Frontal cortex (tissue), 4 donors: Measurements from ENCODE around the gene TANC1. TPM values are rescaled to one million over a fixed set of nuclear protein-coding genes. Genes with fewer than 3 reads are reported as not detected.

Experiments used
- DNase-seq, 2 donors: peaks; one replicate each; pipeline ENCODE4 v3.0.0; 2012; ENCODE audit warnings: low spot score in 2 of 2
- FAIRE-seq: peaks from 2 replicates; lab custom pipeline; 2012; peaks lifted over from hg19 to GRCh38; lab: Jason Lieb, UNC
- total RNA-seq: library from RNA; depleted of rRNA; stranded (reverse); fragments of >200 nt; gene quantifications from one replicate; pipeline ENCODE4 v1.2.3, GENCODE V29; 2014
- donor health status: control.
- donor health status: control.
- donor health status: control.

TANC1 gene
- total RNA-seq, 1 donor from 2014 or later, result 4.1 TPM

DNA sequence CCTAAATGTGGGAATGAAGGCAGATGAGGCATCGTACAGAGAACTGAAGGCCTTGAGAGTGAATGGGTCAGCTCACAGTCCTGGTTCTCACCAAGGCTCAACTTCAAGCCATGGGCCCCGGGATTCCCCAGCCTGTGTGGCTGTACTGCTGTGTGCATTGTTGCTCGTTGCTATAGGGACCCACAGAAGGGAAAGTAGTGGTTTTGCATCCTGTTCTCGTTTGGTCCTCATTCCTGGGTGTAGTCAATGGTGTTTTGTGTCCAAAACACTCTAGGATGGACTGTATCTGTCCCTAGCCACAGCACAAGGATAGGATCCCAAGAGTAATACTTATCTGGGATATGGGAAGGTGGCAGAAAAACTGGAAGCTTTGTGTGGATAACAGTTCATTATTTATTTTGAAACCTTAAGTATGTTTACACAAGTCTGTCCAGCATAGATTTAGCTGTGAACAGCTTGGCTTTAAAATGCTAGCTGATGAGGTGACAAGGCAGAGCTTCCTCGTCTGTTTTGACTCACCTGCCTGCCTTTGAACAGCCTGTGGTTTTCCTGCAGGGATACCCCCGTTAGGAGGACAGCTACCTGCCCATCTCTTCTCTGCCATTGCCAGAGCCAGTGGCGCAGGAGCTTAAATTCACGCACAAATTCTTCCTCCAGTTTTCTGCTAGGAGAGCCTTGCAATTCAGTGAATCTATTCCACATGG, 233.1 kb downstream of the TANC1 start:
- no peak for FAIRE-seq
- no peak for DNase-seq

DNA sequence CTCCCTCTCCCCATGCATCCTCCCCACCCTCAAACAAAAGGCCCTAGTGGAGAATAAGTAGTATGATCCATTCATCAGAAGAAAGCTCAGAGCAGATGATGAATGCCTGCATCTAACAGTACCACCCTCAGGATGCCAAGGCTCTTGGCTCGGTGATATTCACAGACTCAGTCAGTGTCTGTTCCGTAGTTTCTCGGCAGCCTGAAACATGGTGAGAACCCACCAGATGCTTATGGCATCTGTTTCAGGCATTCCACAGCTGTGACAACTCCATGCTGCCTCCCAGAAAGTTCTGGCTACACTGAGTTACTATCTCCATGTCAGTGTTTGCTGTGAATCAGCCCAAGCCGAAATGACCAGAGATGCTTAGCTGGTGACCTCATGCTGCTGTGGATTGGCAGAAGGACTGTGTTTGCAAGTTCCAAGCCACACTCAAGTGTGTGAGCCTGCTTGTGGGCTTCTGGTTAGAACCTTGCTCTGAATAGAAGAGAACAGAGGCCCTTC, 234.2 kb downstream of the TANC1 start:
- DNase-seq, result peak; percentile 33 to 37
- no peak for FAIRE-seq

DNA sequence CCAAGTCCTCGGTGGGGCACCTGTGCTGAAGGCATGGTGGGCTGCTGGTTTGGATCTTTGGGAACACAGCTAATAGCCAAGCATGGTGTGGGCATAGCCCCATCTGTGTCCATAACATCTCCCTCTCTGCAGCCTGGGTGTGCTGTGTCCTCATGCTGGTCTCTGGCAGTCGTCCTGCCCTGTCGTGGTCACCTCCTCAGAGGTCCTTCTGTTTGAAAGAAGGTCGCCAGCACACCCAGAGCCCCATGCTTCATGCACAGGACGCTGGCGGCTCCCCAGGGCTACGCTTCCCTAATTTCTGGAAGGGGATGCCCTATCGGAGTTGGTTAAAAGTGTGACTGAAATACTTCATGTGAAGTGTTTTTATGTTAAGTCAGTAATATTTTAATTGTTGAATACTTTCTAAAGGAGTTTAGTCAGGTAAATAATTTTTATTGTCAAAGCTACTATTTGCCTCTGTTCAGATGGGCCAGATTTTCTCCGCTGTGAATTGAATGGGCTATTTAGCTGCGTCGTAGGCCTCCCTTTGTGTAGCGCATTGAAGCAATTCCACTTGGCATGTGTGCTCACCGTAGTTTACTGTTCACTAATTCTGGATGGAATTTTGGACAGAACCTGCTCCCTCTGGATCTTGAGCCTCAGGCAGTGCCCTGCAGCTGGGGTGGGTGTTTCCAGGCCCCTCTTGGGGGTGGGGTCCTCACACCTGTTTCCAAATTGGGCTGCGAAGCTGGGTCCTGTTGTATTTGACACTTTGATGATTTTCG, 236.1 kb downstream of the TANC1 start:
- DNase-seq (no peak), FAIRE-seq (no peak)

DNA sequence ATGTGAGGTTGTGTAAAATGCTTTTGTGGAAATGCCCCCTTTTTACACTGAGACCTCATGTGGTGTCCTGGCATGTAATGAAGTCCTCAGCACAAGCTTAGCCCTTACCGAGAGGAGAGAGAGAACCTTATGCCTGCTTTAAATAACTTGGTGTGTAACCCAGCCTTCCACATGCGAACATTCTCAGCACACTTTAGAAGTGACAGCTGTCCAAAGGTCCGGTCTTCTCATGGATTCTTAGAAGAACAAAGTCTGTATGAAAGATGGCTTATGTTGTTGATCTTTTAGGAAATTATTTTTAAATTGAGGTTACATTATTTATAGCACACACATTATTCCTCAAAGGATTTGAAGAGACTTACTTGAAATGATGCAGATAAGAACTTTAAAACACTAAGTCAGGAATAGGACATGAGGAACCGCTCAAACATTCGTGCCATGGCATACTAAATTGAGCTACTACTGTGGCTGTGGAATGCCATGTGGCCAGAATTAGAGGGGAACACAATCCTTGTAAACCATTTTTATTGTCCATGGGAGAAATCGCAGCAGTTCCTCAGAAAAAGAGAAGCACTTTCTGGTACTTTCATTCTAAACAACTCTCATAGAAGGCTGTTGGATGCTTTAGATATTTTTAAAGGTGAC, 238.4 kb downstream of the TANC1 start:
- no peak for DNase-seq
- no peak for FAIRE-seq

- no peak for FAIRE-seq
- DNase-seq, result no peak
These were observed 240.0 kb downstream of the TANC1 start for GRCh38 chr2:159208438-159208837.

- DNase-seq (no peak), FAIRE-seq (no peak)
These were observed 241.2 kb downstream of the TANC1 start for GRCh38 chr2:159209341-159210306.

- DNase-seq, result no peak
These were observed 243.3 kb downstream of the TANC1 start for GRCh38 chr2:159211447-159212396.

DNA sequence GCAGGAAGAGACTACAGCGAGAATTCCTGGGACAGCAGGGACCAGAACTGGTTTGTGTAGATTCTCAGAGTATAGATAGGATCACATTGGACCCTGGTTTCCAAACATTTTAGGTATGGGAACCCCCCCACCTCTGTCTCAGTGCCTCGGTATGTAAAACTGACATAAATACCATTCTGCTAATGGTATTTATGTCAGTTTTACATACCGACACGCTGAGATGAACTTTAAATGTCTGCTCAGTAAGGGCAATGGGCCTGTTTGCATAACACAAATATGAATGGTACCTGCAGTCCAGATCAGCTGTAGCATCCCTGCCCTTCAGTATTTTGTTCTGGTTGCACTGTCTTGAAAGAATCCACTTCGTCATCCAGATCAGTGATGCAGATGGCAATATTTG, 244.9 kb downstream of the TANC1 start:
- no peak for FAIRE-seq
- no peak for DNase-seq

More at GRCh38 chr2:159211447-159212396, 243.3 kb downstream of the TANC1 start:
- no peak for FAIRE-seq

DNA sequence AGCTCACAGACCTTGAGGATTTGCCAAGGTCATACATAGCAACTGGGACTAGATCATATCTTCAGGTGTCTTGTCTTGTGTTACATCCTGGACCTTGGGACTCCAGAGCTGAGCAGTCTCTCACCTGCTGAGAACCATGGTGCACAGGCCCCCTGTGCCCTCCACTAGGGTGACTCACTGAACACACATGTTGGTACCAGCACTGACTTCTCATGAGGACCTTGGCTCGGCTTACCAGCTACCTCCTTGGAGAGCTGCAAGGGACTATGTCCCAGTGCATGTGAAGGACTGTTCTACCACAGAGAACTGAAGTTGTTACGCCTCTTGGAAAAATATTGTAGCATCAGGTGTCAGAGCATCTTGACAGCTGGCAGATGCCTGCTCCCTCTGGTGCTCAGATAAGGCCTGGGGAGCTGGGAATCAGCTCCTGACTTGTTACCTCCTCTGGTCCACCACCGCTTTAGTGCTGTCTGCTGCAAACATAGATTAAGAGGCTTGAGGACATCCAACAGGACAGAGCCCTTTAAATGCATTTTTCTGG, 246.0 kb downstream of the TANC1 start:
- no peak for FAIRE-seq
- DNase-seq, result no peak

- DNase-seq (no peak), FAIRE-seq (no peak)
These were observed 246.7 kb downstream of the TANC1 start for GRCh38 chr2:159215116-159215515.

DNA sequence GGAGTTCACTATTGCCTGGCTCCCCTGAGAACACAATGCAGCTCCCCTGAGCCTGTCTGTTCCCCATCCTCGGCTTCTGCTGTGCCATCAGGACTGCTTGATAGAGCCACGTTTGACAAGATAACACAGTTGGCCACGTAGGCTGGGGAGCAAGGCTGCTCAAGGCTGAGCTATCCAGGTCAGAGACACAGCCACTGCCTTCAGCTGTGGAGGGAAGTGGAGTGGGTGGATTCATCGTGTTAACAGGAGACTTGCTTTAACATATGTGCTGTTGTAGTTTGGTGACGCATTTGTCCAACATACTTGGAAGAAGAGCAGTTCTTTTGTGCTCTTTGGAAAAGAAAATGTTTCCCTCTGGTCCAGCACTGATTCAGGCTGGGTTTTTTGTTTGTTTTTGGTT, 249.2 kb downstream of the TANC1 start:
- FAIRE-seq (no peak), DNase-seq (no peak)

DNA sequence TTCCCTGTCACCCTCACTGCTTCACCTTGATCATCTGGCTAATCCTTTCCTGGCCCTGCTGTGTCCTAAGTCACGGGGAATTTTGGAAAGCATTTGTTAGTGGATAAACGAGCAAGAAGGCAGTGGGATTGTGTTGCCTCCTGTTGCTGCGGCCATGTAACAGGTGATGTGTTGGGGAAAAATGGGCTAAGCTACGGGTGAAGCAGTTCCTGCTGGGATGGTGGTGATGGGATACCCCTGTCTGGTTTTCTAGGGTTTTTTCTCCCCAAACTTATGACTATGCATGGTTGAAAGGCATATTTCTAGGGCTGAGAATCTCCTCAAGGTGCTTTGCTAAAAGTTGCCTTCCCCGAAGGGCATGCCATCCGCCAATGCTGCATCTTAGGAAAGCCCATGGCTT, 249.9 kb downstream of the TANC1 start:
- DNase-seq (no peak), FAIRE-seq (no peak)

- FAIRE-seq, result no peak
- DNase-seq, result no peak
These were observed 251.1 kb downstream of the TANC1 start for GRCh38 chr2:159219394-159219998.

GRCh38 chr2:159224061-159224813, 255.8 kb downstream of the TANC1 start:
- DNase-seq (no peak), FAIRE-seq (no peak)

DNA sequence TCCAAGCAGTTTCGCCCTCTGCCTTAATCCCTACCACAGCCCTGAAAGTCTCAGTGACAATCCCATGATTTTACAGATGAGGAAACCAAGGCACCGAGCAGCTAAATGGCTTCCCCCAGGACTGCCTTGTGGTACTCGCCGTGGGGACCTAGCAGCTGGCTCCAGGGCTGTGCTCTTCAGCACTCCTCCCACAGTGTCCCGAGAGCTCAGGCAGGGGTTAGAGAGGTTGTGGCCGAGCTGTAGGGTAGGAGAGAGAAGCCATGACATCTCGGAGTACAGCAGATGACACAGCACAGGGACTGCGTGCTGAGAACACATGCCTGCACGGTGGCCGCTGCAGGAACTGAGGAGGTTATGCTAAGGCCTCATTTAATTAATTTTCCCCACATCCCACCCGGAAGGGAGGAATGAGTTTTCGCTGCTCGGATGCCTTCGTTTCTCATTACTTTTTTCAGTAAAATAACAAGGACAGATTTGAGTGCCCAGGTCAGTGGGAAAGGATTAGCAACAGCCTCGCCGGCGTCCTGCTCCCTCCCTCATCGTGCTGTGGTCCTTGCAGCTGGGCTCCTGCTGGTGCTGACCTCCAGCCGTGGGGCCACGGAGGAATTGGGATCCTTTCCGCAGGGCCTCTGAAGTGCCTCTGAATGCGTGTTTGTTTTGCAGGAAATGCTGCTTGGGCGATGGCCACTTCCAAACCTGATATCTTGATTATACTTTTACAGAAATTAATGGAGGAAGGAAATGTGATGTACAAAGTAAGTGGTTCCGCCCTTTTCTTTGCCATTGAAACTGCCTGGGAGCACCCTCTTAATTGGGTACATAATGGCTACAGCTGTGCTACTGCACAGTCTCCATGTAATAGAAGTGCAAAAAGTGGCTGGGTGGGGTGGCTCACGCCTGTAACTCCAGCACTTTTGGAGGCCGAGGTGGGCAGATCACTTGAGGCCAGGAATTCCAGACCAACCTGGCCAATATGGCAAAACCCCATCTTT, 256.9 kb downstream of the TANC1 start:
- FAIRE-seq (no peak), DNase-seq (no peak)

- DNase-seq (no peak), FAIRE-seq (no peak)
These were observed 257.6 kb downstream of the TANC1 start for GRCh38 chr2:159226059-159226461.
